ENCODE data around the gene MACROD2.

MACROD2 gene

DNA sequence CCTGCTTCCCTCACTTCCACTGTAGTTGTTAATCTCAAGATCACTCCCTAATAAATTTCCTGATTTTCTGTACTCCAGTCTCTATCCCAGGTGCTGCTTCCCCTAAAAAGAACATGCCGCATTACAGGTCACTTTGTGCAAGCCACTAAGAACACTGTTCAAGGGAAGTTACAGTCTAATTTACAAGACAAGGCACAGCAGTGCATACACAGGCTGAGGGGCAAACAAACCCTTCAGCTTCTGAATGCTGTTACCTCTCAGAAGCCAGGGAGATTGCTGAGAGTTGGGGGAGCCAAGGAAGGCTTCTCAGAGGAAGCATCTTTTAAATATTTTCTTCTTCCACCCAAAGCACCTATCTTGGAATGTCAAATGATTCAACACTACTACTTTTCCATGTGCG is 787.4 kb downstream of the MACROD2 start:
- DNase-seq = no peak

DNA sequence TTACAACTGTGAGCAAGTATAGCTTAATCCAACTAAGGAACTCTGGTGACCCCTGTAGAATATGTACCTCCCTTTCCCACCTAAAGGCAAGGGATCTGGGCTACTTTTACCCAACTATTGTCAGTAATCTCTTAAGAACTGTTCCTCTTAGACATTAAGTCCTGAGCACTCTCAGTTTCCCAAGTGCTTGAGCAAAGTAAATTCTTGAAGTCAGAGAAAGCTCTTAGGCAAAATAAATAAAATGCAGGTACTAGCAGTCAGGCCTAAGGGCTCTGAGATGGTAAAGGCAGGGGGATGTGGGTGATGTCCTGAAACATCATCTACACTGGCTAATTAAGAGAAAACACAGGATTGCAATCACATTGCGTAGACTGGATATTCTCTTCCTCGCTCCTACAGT is 788.5 kb downstream of the MACROD2 start:
- no peak for DNase-seq

DNA sequence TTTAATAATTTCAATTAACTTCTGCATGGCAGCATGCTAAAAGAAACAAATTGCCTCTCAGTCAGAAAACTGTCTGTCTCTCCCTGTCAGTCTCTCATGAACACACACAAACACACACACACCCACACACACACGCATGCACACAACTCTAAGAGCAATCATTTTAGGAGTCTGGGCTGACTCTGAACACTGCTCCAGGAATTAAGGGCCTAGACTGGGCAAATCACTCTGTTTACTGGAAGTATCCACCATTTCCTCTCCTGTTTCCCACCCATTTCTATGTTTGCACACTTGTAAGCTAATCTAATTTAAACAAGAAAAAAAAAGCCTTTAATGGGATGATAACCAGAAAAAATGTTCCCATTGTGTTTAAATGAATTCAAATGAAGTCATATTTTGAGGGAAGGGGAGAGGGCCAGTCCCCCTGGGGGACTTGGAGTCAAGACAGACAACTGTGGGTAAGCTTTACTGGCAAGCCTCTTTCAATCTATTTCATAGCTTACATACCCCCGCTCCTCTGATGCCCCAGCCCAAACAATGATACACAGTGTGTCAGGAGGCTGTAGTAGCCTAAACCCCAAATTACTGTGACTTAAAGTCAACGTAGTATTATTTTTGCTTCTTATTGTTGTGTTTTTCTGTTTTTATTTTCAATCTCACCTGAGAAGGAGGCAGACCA is 789.9 kb downstream of the MACROD2 start:
- no peak for DNase-seq

DNA sequence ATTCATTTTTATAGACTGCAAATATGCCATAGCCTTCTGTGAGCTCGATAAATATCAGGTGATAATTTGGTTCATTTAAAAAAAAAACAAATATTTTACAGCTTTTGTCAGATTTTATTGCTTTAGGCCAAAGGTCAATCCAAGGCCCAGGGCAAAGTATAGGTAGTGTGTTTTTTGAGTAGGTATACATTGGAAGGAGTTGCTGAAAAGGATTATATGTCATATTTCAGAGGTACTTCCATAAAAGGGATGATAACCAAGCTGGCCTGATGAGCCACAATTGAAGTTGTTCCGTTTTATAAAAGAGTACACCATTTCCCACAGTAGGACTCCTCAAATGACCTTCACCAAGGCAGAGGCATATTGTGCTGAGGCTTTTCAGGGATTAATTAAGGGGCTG is 794.9 kb downstream of the MACROD2 start:
- DNase-seq = no peak

DNA sequence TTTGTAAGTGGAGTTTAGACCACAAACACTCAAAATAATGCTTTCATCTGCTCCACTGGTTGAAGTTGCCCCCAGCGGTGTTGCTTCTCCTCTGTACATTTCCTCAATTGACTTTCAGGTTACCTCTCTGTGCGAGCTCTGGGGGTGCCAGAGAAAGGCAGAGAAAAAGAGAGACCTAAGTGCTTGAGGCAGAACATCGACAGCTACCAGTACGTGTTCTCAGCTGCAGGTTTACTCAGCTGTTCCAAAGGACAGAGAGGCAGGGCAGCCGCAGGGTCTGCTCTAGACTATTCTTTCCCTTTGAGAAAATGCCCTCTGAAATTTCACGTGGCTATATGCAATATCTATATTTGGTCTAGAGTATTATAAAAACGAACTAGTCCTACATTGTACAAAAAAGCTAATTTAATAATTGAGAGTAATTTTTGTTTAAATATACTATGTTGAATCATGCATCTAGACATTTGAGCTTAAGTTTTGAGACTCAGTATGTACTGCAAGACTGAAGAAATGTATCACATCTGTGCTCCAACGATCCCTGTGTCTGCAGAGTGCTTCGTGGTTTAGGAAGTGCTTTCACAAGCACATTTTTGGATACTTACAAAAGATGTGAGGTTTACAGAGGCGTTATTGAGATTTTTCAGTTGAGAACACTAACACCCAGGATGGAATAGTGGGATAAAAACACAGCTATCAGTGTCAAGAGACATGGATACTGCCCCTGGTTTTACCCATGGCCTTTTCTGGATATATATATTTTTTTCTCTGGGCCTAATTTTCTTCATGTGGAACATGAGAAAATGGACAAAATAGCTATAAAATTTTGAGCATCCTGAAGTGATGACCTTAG is 795.7 kb downstream of the MACROD2 start:
- DNase-seq = no peak

DNA sequence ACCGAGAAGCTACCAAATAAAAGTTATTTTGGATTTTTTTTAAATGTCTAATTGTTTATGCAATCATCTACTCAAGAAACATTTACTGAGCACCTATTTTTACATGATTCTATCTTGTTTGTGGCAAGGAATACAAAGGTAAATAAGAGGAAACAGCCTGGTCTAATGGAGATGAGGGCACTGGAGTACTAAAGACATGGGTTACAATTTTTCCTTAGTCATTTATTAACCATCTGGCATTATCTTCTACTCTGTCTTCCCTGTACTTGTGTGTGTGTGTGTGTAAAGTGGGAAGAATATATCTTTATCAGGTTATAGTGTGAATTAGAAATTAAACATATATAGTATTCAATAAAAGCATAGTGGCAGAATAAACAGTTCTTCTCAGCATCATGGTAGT is 797.6 kb downstream of the MACROD2 start:
- no peak for DNase-seq

DNA sequence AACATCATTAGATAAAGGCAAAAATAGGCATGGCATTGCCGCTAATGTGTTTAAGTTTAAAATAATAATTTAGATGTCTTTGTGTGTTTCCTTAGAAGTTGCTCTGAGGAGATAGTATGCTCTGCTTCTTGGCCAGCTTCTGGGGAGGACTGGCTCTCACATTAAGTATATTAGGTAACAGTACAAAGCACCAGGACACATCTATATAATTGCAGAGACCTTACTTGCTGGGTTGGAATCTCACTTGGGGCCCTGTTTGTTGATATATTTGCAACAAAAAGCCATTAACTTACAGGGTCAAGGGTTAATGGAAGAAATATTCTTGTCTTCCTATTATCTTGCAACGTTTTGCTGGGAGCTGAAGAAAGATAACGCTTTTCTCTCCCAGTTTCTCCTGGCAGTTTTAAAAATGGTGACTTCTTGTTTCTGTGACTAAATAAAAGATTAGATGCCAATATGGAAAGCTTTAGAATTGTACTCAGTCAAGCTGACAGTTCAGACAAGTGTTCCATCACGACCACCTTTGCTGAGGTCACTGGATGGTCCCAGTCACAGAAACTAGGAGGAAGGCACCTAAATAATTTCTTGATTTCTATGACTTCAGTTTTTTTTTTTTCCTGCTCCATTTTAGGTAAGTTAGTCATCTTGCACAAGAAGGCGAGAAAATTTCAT is 804.4 kb downstream of the MACROD2 start:
- no peak for DNase-seq

DNA sequence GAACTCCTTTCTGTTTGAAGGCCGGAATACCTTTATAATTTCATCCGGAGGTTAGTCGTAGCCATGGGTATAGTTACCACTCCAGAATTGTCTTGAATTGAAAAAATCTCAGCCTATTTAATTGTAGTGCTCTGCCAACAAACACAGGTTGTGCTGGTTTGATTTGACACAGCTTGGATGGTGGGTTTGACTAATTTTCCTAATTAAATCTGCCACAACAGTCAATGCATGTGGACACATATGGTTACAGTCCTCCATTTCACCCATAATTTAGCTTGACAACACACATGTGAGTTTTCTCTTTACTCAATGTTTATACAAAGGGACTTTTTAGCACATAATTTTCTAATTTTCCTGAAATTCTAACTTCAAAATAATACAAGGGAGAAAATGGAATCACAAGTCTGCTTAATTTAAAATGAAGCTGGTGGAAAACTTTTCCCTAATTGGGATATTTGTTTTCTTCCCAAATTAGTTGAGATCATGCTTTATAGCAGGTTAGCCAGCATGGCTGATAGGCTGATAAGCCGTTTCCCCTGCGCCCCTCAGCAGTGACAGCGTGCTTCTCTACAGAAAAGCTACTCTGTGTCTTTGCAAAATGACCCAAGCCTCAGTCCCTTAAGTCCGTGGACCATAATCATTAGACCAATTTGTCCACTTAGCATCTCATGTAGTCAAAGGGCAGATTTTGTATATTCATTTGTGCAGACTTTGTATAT is 805.5 kb downstream of the MACROD2 start:
- DNase-seq = no peak

DNA sequence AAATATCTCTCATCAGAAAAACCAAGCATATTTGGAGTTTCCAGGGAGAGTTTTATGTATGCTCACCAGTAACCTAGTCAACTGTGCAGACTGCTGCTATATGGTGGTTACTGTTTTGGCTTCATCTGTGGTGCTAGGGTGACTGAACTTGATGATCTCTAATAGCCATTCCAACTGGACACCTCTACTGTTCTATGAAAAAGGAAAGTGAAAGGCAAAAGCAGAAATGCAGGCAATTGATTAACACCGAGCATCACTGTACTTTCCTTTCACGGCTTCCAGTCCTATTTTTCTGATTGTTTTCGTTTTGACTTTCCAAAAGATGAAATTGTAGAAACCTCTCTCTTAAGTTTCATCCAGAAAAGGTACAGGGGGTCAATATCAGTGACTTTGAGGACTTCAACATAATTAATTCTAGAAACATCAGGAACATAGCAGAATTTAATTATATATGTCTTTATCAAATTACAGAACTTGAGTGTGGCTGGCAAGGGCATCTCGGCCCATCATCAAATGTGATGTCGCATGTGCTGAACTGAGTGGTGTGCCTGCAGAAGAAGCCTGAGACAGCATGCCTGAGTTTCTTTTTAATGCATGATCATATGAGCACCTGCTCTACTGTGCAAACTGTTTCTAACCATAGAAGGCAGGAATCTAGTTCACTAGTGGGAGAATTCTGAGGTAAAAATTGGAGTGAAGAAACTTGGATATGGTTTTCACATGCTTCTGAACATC is 806.4 kb downstream of the MACROD2 start:
- no peak for DNase-seq

DNA sequence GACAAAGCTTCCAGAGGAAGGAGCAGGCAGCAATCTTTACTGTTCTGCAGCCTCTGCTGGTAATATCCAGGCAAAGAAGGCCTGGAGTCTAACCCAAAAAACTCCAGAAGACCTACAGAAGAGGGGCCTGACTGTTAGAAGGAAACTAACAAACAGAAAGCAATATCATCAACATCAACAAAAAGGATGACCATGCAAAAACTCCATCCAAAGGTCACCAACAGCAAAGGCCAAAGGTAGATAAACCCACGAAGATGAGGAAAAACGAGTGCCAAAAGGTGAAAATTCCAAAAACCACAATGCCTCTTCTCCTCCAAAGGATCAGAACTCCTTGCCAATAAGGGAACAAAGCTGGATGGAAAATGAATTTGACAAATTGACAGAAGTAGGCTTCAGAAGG is 811.9 kb downstream of the MACROD2 start:
- DNase-seq = no peak

DNA sequence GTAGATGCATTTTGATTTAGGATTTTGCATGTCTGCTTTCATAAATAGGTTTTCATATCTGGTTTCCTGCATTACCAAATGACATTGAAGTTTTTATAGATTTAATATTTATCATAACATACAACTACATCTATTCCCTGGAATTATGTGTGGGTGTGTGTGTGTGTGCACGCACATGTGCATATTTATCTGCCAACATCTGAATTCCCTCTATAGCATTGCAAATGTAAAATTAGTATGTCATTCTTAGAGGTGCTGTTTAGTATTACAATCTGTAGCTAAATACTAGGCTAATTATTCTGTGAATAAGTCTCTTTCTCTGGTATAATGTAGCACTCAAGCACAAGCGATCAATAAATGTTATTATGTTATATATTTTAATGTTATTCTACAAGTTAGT is 820.0 kb downstream of the MACROD2 start:
- DNase-seq = no peak

DNA sequence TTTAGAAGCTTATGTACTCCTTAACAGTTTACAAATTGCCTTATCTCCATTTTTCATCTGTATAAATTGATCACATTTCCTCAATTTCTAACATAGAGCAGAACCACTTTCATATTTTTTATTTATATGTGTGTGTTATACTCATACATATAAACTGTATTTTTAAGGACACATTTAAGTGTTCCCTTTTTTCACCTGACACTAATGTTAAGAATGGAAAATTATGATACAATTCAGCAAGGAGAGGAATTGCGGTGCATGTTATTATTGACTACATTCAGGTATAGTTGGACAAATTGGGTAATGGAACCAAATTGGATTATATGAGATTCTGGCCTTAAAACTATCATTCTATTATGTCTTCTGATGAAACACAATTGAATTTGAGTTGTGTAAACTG is 821.2 kb downstream of the MACROD2 start:
- DNase-seq = no peak

DNA sequence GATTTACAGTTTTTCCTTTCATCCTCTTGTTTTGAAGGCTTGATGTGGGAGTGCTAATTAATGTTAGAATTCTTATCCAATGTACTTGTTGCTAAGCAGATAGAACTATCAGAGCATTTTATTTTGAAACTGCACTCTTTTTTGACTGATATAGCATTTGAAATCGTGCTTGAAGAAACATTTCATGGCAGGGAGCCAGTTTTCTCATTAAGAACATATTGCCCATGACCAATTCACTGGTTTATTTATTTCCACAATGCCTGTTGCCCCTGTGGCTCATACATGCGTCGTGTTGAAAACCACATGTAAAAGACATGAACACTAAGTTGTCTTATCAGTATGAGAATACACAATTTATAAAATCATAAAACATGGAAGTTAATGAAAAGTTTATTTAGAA is 821.8 kb downstream of the MACROD2 start:
- no peak for DNase-seq

DNA sequence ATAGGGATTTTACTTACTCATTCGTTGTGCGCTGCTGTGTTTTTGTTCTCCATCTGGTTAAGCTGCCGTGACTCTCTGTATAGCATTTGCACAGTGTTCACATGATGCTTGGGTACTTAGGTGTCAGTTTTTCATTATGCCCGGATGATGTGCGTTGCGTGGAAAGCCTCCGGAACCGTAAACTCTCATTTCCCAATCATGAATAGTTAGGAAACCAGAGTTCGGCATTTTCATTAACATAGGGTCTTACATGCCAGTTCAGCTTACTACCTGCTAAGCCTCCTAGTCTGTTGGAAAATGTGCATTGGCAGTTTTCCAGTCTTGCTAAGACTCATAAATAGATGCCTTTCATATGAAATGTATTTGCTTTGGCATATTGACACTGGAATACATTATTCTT is 825.5 kb downstream of the MACROD2 start:
- DNase-seq = no peak

DNA sequence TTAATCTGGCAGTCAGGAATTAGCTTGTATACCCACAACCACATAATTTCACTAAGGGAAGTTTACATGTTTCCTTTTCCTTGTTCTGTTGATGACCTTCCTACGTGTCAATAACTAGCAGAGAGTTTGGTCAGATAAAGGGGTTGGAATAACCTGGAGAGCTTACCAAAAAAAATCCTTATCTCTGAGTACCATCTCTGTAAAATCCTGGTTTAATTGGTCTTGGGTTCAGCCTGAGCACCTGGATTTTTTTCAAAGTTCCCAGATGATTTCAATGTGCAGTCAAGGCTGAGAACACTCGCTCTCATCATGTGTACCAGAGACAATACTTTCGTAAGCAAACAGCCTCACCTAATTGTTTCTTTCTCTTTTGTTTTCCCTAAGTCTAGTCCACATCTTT is 825.9 kb downstream of the MACROD2 start:
- no peak for DNase-seq

DNA sequence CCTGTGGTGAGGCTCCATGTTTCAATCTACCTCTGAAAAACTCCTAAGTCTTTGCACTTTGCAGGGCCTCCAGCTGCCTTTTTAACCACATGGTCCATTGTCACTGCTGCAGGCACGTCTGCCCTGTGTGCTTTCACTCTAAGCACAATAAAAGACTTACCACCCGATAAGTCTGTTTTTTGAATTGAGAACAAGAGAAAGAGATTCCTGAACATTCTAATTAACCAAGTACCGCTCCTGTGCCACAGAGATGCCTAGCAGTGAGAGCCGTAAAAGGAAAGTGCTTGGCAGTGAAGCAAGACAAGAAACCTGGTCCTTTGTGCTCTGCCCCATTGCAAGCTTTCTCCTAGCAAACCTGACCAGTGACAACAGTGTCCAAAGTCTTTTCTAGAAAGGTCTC is 829.7 kb downstream of the MACROD2 start:
- no peak for DNase-seq

DNA sequence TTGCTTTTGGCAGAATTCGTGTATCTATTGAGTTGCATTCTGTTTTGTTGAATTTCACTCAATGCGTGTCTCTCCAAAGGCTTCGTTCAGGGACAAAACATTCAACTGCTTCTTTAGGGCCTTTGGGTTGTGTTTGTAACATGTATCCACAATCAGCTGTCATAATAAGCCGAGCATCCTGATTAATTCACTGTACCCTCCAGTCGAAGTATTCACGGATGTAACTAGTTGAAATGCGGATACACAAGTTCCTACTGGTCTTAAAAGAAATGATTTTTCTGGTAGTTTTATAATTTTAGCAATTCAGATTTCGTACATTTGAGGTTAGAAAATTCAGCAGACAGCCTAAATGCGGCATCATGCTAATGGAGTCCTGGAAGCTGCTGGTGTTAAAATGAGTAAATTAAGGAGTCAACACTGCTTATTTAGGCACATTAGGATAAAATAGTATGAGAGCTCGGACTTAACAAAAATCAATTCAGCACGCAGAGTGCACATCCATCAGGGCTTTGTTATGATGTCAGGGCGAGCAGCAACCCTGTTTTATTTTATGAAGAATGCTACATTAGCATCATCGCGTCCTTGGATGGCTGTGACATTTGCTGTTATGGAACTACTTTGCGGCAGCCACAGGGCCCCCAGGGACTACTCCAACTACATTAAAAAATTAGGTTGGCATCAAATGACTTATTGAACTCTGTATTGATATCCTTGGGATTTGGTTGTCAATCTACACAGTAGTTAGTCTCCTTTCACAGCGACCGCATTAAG is 831.4 kb downstream of the MACROD2 start:
- no peak for DNase-seq

DNA sequence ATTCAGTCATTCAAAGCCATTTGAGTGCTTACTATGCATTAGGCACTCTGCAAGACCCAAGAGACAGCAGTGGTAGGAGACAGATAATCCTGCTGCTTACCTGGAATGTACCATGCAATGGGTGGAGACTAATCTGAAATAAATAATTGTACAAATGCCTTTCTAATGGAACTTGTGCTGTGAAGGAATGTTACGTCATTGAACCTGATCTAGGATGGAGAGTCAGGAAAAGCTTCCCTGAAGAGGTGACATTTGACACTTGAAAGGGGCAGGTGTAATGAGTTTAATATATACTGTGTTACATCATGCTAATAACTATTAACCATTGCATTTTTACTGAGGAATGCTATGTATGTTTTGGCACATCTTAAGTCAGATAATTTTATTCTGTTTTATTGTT is 833.1 kb downstream of the MACROD2 start:
- DNase-seq = no peak

DNA sequence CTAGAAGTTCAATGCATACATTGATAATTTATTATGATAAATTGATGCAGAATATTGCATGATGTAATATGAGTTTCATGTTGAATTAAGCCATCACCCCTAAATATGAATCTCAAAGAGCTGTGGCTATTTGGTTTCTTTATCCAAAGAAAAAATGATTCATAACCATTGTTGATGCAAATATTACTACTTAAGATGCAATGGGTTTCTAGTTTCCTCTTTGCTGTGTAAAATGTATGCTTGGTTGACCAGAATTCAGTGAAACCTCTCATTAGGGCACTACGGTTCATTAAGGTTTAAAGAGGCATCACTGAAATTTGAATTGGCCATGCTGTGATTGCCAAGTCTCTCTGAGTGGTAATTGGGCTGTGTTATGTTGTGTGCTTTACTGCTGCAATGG is 834.6 kb downstream of the MACROD2 start:
- DNase-seq = no peak

DNA sequence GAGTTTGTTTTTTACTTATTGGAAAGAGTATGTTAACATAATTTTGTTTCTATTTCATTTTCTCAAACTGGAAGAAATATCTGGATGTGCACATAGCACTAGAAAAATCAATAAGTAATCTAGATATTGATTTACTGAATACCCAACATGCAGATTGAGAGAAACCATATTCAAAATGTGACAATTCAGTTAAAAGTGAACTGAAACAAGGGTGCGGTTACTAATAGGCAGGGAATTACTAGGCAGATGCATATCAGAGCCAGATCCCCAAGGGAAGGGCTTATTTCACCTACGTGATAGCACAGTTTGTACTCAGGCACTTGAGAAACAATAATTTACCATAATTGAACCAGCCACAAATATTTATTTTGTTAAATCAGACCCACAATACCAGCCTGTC is 835.1 kb downstream of the MACROD2 start:
- no peak for DNase-seq

DNA sequence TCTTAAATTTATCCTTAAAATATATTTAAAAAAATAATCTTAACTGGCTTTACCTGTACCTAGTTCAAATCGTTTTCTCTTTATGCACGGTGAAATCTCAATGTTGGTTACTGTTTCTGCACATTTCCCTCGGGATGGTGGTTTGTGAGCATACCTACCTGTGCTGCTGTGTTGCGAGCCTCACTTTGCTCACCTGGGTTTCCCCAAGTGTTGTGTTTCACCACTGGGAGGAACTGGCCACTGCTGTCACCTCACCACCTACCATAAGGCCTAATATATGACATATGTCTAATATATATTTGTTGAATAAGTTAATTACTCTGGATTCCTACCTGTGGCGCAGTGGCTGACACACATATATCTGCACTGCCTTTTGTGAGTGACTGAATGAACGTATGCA is 835.6 kb downstream of the MACROD2 start:
- no peak for DNase-seq

DNA sequence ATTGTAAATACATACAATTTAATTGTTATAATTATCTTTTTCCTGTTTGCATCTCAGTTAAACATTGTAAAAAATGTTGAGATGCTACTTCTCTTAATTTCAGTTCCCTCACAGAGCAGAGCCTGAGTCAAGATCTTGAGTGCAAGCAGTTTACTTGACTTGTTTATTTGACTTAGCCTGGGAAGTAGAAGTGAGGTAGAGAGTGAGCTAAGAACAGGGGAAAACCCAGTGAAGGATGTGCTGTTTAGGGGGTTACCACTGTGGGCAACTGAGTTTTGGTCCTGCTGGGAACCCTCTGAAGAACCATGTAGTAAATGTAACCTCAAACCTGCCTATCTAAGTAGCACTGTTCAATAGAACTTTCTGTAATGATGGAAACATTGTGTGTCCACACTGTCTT is 837.3 kb downstream of the MACROD2 start:
- DNase-seq = no peak
